ENCODE data around the gene NPFFR1.

NPFFR1 gene

GRCh38 chr10:70283445-70284399 lies at the start of gene NPFFR1:
Gene NPFFR1 (minus strand): TSS chr10:70284004. CDS start chr10:70283676, 328 bp downstream.
- DNase-seq: no peak

GRCh38 chr10:70333268-70333667 lies 49.5 kb upstream of the NPFFR1 start:
- no peak for DNase-seq

- DNase-seq: peak; percentile 74
Measured at GRCh38 chr10:70331486-70332268, 47.9 kb upstream of the NPFFR1 start.

- no peak for DNase-seq
Measured at GRCh38 chr10:70331160-70331485, 47.3 kb upstream of the NPFFR1 start.

GRCh38 chr10:70330671-70331070 lies 46.9 kb upstream of the NPFFR1 start:
- DNase-seq: no peak

GRCh38 chr10:70328967-70329366 lies 45.2 kb upstream of the NPFFR1 start:
- DNase-seq: no peak

- no peak for DNase-seq
Measured at GRCh38 chr10:70328018-70328417, 44.2 kb upstream of the NPFFR1 start.

GRCh38 chr10:70324951-70325781 lies 41.4 kb upstream of the NPFFR1 start:
- DNase-seq: no peak

- no peak for DNase-seq
Measured at GRCh38 chr10:70324339-70324861, 40.6 kb upstream of the NPFFR1 start.

- no peak for DNase-seq
Measured at GRCh38 chr10:70323697-70324338, 40.0 kb upstream of the NPFFR1 start.

GRCh38 chr10:70323138-70323696 lies 39.4 kb upstream of the NPFFR1 start:
- DNase-seq: no peak

- no peak for DNase-seq
Measured at GRCh38 chr10:70321897-70322890, 38.4 kb upstream of the NPFFR1 start.

GRCh38 chr10:70321233-70321632 lies 37.4 kb upstream of the NPFFR1 start:
- DNase-seq: no peak

GRCh38 chr10:70320751-70321150 lies 36.9 kb upstream of the NPFFR1 start:
- DNase-seq: peak; percentile 55

GRCh38 chr10:70319824-70320223 lies 36.0 kb upstream of the NPFFR1 start:
- no peak for DNase-seq

GRCh38 chr10:70319183-70319582 lies 35.4 kb upstream of the NPFFR1 start:
- DNase-seq: peak; percentile 98

- DNase-seq: no peak
Measured at GRCh38 chr10:70317943-70318318, 34.1 kb upstream of the NPFFR1 start.

- no peak for DNase-seq
Measured at GRCh38 chr10:70317272-70317942, 33.6 kb upstream of the NPFFR1 start.

- DNase-seq: no peak
Measured at GRCh38 chr10:70315815-70316214, 32.0 kb upstream of the NPFFR1 start.

GRCh38 chr10:70315276-70315675 lies 31.5 kb upstream of the NPFFR1 start:
- no peak for DNase-seq

Data from NCI-H510A (cell line).